Mucosa of descending colon (tissue), 3 donors: ENCODE results near the gene PRRX2. TPM values are rescaled to one million over a fixed set of nuclear protein-coding genes. Genes with fewer than 3 reads are reported as not detected.

Experiments used
- ATAC-seq: fragments of 200-7000 bp; cut with Tn5 transposase; one replicate; pipeline ENCODE4 v1.9.1; 2020; ENCODE audit warnings: mild to moderate bottlenecking, moderate library complexity
- DNase-seq, 3 donors: peaks; one replicate each; pipeline ENCODE4 v3.0.0-alpha.2; 2020
- H3K36me3 ChIP-seq: fragments of 200-600 bp; one replicate; pipeline ENCODE4 v1.8.0; 2021; ENCODE audit warnings: low read depth, mild to moderate bottlenecking
- H3K4me1 ChIP-seq: fragments of 200-600 bp; one replicate; pipeline ENCODE4 v1.8.0; 2021; ENCODE audit warnings: low read depth, mild to moderate bottlenecking
- H3K4me3 ChIP-seq: fragments of 200-600 bp; one replicate; pipeline ENCODE4 v1.8.0; 2021; ENCODE audit warnings: mild to moderate bottlenecking
- H3K9me3 ChIP-seq: fragments of 200-600 bp; one replicate; pipeline ENCODE4 v1.8.0; 2021; ENCODE audit warnings: mild to moderate bottlenecking
- intact Hi-C, 2 donors: fragments of 100-400 bp; cut with DNase I in 1 of 2; cut with micrococcal nuclease in 1 of 2; formaldehyde crosslinking; loops; one replicate each; pipeline versions ENCODE4 v1.11.0 to v1.11.1; 2022; cut with DNase I, micrococcal nuclease
- total RNA-seq, 3 donors: library from RNA; stranded (reverse); fragmentation: NEBNext Ultra II Directional in 2 of 3; extraction: Animal tissue kit (Norgen Biotek cat#: 25700) in 2 of 3; gene quantifications; one replicate each; pipeline versions ENCODE4 v1.2.1 to v1.2.4, GENCODE V29; 2021 to 2023
- TF ChIP-seq, protein P1 (sequence below): fragments of 200-600 bp; IDR thresholded peaks from one replicate; pipeline ENCODE4 v1.8.0; 2022; ENCODE audit warnings: antibody characterized with exemption, mild to moderate bottlenecking
- donor health status: DM: no; HTN: no; CAD: no; lungs with moderate emphysema.
- donor health status: DM: no; HTN: no; CAD: no.
- donor health status: DM: no; HTN: yes; CAD: no.

The PRRX2 gene
- total RNA-seq, 3 donors from 2014 or later: 0.38 to 1.6 (median 0.89) TPM

DNA sequence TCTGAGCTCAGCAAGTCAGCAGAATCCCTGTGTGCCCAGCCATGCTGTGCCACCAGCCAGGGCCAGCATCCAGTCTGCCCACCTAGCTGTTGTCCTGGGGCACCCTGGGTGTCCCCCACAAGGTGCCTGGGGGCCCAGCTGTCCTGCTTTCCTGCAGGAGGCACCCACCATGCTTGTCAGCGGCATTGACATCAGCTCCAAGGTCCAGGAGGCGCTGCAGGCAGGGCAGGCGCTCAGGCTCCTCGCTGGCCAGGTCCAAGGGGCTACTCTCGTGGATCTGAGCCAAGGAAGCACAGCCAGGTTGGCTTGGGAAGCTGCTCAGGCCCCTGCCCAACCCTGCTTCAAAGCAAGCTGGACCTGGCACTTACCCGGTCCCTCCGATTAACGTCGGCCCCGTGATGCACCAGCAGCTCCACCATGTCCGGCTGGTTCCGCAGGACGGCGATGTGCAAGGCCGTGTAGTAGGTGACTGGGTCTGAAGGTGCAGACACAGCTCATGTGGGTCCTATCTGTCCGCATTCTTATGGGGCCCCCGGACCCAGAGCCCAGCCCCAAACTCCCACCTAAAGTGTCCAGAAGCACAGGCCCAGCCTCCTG, 26.3 kb upstream of the PRRX2 start:
- TF ChIP-seq, protein P1, sequence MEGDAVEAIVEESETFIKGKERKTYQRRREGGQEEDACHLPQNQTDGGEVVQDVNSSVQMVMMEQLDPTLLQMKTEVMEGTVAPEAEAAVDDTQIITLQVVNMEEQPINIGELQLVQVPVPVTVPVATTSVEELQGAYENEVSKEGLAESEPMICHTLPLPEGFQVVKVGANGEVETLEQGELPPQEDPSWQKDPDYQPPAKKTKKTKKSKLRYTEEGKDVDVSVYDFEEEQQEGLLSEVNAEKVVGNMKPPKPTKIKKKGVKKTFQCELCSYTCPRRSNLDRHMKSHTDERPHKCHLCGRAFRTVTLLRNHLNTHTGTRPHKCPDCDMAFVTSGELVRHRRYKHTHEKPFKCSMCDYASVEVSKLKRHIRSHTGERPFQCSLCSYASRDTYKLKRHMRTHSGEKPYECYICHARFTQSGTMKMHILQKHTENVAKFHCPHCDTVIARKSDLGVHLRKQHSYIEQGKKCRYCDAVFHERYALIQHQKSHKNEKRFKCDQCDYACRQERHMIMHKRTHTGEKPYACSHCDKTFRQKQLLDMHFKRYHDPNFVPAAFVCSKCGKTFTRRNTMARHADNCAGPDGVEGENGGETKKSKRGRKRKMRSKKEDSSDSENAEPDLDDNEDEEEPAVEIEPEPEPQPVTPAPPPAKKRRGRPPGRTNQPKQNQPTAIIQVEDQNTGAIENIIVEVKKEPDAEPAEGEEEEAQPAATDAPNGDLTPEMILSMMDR: no peak
- Histone ChIP-seq H3K4me3 (no peak overlapping the region), H3K4me1 (peaks cover 13% of the 10 kb centered on the region), H3K9me3 (no peaks in the 10 kb centered on the region), H3K36me3 (no peaks in the 10 kb centered on the region)
- intact Hi-C loops: no loop called here
- no peak for DNase-seq
- no peak for ATAC-seq

DNA sequence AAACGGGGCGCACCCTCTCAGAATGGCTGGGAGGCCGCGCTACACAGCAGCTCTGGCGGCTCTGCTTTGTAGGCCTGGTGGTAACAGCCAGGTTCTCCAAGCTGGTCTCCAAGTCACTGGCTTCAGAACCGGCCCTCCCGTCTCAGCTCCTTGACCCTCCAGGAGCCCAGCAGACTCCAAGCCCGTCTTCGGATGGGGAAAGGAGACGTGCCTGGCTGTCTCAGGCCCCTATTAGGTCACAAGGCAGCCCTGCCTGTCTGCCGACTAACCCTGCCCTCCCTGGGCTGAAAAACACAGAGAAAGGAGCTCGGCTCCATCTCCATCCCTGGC, 25.7 kb upstream of the PRRX2 start:
- Histone ChIP-seq H3K9me3 (no peaks in the 10 kb centered on the region), H3K4me3 (no peak overlapping the region), H3K36me3 (no peaks in the 10 kb centered on the region), H3K4me1 (peaks cover 13% of the 10 kb centered on the region)
- ATAC-seq (no peak), DNase-seq (no peak)
- TF ChIP-seq, protein P1: no peak
- intact Hi-C loops: no loop called here

DNA sequence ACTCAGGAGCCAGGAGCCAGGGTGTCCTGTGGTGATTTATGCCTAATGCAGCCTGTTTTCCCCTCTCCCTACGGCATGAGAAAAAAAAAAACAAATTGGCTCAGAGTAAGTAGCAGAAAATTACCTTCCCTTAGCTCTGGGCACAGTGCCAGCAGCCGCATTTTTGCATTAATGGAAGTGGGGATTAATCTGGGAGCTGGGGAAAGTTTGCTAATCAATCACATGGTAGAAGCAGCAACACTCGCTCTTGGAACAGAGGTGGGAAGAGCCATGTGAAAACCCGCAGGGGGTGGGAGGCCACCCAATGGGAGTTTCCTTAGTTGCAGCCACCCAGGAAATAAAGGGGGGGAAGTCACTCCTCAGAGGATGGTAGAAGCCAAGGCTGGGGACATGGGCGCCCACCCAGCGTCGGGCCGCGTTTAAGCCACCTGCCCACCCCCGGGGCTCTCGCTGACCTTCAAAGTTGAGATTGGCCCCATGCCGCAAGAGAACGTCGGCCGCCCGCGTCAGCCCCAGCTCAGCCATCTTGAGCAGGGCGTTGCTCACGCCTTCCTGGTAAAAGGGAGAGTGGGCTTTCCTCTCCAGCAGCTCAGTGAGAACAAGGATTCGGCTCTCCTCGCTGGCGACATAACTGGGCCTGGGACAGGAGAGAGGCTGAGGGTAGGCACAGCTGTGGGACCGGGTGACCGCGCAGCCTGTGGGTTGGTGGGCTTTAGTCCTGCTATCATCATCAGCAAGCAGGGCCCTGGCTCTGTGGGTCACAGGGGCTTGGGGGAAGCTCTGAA, 25.2 kb upstream of the PRRX2 start:
- intact Hi-C loops: no loop called here
- H3K4me3 ChIP-seq: no peak overlapping the region
- ATAC-seq (no peak), DNase-seq (no peak)
- TF ChIP-seq, protein P1: no peak
- H3K9me3 ChIP-seq: no peaks in the 10 kb centered on the region
- peaks cover 13% of the 10 kb centered on the region for H3K4me1 ChIP-seq
- H3K36me3 ChIP-seq: no peaks in the 10 kb centered on the region

DNA sequence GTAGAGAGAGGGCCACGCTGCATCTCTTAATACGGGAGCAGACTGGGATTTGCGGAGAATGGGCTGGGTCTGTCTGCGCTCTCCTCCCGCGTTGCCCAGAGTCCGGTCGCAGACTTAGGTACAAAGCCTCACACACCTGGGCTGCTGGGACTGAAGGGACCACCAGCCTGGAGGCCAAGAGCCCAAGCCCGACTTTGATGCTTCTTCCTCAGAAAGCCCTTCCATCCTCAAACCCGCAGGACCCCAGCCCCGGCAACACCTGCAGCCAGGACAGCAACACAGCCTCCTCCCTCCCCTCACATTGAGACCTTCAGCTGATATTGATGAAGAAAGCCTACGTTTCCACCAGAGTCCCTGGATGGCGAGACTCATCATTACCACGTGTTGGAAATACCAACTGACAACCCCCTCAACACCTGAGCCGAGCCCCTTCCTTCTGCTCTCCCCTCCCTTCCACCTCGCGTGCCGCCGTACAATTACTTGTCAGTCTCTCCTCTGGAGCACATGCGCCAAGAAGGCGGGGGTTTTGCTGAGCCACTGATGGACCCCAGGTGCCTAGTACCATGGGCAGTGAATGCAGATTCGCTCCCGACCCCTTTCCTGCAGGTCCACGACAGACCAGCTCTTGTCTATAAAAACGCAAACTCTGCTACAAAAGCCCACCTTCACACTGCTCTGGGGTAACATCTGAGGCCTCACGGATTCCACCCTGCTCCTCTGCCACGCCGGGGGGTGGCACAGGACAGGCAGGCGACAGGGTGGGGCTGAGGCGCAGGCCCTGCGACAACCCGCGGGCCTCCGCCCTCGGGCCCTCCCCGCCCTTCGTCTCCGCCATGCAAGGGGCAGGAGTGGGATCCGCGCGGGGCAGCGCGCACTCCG, 24.3 kb upstream of the PRRX2 start:
- H3K36me3 ChIP-seq: no peaks in the 10 kb centered on the region
- peak overlapping the region; percentile 86 for H3K4me3 ChIP-seq
- TF ChIP-seq, protein P1: no peak
- intact Hi-C loops: no loop called here
- no peaks in the 10 kb centered on the region for H3K9me3 ChIP-seq
- DNase-seq (no peak), ATAC-seq (peak; percentile 19)
- H3K4me1 ChIP-seq: peaks cover 13% of the 10 kb centered on the region

DNA sequence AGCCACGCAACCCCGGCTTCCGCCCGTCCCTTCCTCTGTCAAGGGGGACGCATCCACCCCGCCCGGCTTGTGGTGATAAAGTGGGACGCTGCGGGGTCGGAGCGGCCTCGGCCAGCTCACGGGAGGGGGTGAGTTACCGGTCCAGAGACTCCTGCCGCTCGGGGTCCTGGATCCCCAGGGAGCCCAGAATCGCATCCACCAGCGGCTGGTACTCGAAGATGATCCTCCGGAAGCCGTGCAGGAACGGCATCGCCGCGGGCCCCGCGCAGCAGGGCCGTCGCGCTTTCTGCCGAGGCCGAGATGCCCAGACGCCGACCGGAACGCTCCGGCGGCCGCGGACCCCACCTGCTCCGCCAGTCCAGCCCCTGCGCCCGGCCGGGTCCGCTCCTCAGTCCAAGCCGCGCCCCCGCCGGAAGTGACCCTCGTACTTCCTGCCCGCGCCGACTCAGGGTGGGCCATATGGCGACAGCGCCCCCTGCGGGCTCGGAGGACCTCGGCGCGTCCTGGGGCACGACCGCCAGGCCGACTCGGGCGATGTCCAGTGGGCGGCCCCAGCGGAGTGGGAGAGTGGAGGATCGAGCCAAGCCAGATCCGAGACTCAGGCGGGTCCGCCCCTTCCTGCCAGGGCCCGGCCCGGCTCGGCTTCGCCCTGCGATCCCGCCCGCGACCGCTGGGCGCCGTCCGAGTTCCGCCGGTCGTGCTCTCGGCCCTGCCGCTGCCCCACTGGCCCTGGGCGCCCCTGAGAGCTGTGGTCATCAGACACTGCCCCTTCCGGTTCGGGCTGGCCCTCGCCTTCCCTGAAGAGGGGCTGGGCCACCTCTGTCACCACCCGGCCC, 23.5 kb upstream of the PRRX2 start, which contains the start of gene ASB6:
TSS of gene ASB6 (minus strand) at position 402 of the 836 bp plus-strand sequence. CDS start at position 250, 152 bp downstream.
- peak; percentile 96 for ATAC-seq
- Histone ChIP-seq H3K4me1 (peaks cover 13% of the 10 kb centered on the region), H3K9me3 (no peaks in the 10 kb centered on the region), H3K4me3 (peak within 1 kb of the TSS; percentile 86), H3K36me3 (no peaks in the 10 kb centered on the region)
- peak; percentile 97 to 99 (median 98) for DNase-seq
- intact Hi-C loops: no loop called here
- TF ChIP-seq, protein P1: peak; percentile 99
